Activated CD4-positive, alpha-beta T cell treated with anti-CD3 and anti-CD28 coated beads for 24 hours (primary cell): Measurements from ENCODE around the gene PTPN23.

Source experiments
- DNase-seq, 2 donors: peaks; one replicate each; pipeline ENCODE4 v3.0.0-alpha.2; 2020; ENCODE audit warnings: low read depth in 2 of 2

PTPN23 gene

GRCh38 chr3:47419083-47420043, 38.5 kb downstream of the PTPN23 start:
- no peak for DNase-seq

- DNase-seq = no peak
Measured at GRCh38 chr3:47420044-47420430, 39.2 kb downstream of the PTPN23 start.

GRCh38 chr3:47420511-47421484, 40.0 kb downstream of the PTPN23 start:
- peak; percentile 89 to 91 for DNase-seq

- no peak for DNase-seq
Measured at GRCh38 chr3:47421741-47422649, 41.2 kb downstream of the PTPN23 start.

GRCh38 chr3:47422743-47423142, 41.9 kb downstream of the PTPN23 start:
- no peak for DNase-seq

- DNase-seq = no peak
Measured at GRCh38 chr3:47423548-47424145, 42.8 kb downstream of the PTPN23 start.

- DNase-seq = no peak
Measured at GRCh38 chr3:47424434-47425382, 43.9 kb downstream of the PTPN23 start.

- no peak for DNase-seq
Measured at GRCh38 chr3:47425383-47425778, 44.6 kb downstream of the PTPN23 start.

- no peak for DNase-seq
Measured at GRCh38 chr3:47425959-47426358, 45.1 kb downstream of the PTPN23 start.

- no peak for DNase-seq
Measured at GRCh38 chr3:47427866-47428265, 47.0 kb downstream of the PTPN23 start.

GRCh38 chr3:47428662-47429061, 47.8 kb downstream of the PTPN23 start:
- no peak for DNase-seq

- DNase-seq = no peak
Measured at GRCh38 chr3:47429476-47430270, 48.9 kb downstream of the PTPN23 start.

GRCh38 chr3:47430606-47431005, 49.8 kb downstream of the PTPN23 start:
- DNase-seq = no peak

GRCh38 chr3:47431225-47431624, 50.4 kb downstream of the PTPN23 start:
- DNase-seq = no peak

- no peak for DNase-seq
Measured at GRCh38 chr3:47432673-47433072, 51.9 kb downstream of the PTPN23 start.

- no peak for DNase-seq
Measured at GRCh38 chr3:47433796-47434195, 53.0 kb downstream of the PTPN23 start.

- no peak for DNase-seq
Measured at GRCh38 chr3:47434849-47435248, 54.0 kb downstream of the PTPN23 start.

- DNase-seq = no peak
Measured at GRCh38 chr3:47436180-47436579, 55.4 kb downstream of the PTPN23 start.

- DNase-seq = no peak
Measured at GRCh38 chr3:47440131-47440530, 59.3 kb downstream of the PTPN23 start.
